Neuron (in vitro differentiated cells): ENCODE measurements around the gene CNGA2.

Experiments
- H2AFZ ChIP-seq: one replicate; pipeline ENCODE4 v1.6.1; 2013; ENCODE audit warnings: low read depth, mild to moderate bottlenecking, inconsistent platforms, low read length, moderate library complexity
- H3K27me3 ChIP-seq: one replicate; pipeline ENCODE4 v1.6.1; 2013; ENCODE audit warnings: low read length; ENCODE audit not compliant: insufficient read depth
- H3K36me3 ChIP-seq: one replicate; pipeline ENCODE4 v1.6.1; 2013; ENCODE audit warnings: low read length; ENCODE audit not compliant: insufficient read depth
- H3K4me1 ChIP-seq: one replicate; pipeline ENCODE4 v1.6.1; 2013; ENCODE audit warnings: low read length; ENCODE audit not compliant: insufficient read depth
- H3K4me3 ChIP-seq: 2 replicates; pipeline ENCODE4 v1.5.1; 2013; ENCODE audit warnings: mild to moderate bottlenecking, low read length, moderate library complexity
- H3K9me3 ChIP-seq: one replicate; pipeline ENCODE4 v1.6.1; 2013; ENCODE audit warnings: low read length

The CNGA2 gene

DNA sequence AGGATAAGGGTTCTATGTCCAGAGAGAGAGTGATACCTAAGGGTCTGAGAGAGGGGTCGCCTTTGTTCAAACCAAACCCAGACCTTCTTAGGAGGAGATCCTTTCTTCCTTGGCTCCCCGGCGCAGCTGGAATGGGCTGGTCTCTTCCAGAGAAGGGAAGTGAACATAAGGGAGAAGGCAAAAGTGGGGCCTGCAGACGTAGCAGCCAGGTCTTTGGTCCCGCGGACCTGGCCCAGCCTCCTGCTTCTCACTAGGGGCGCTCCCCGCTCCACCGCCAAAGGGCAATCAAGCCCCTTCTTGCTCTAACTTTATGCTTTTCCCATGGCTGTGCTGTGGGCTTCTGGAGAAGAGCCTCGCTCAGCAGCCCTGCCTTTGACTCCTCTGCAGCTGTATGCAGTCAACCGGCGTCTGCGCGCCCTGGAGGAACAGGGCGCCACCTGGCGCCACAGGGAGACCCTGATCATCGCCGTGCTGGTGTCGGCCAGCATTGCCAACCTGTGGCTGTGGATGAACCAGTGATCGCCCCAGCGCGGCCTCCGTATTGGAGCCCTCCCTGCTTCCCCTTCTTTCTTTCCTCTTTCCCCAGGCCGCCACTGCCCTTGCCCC, 12.2 kb upstream of the CNGA2 start:
- Histone ChIP-seq H3K4me3 (no peak overlapping the region), H2AFZ (no peak overlapping the region), H3K27me3 (no peaks in the 10 kb centered on the region), H3K36me3 (no peaks in the 10 kb centered on the region), H3K9me3 (no peaks in the 10 kb centered on the region), H3K4me1 (no peaks in the 10 kb centered on the region)

DNA sequence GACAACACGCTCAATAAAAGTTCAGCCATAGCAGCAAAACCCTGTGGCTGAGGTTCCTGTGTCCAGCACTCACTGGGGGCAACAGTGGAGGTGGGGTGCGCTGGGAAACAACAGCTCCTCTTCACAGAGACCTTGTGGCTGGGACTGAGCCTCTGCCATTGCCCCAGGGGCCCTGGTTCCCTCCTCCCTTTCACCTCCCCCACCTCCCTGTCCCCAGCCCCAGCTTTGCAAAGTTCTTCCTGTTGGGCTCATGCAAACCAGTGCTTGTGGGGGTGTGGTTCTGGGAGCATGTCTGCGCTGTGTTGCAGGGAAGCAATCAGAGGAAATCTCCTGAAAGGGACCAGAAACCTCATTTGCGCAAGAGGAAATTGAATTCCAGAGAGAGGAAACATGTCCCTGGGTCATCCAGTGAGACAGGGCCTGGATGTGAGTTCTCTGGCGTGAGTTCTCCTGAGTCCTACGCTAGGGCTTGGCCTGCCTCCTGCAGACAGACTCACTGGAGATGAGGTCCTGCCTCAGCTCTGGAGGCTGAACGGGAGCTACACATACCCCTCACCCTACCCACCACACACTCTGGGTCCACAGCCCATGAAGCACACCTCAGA, 11.3 kb upstream of the CNGA2 start:
- Histone ChIP-seq H3K9me3 (no peaks in the 10 kb centered on the region), H3K4me1 (no peaks in the 10 kb centered on the region), H2AFZ (no peak overlapping the region), H3K27me3 (no peaks in the 10 kb centered on the region), H3K36me3 (no peaks in the 10 kb centered on the region), H3K4me3 (no peak overlapping the region)

DNA sequence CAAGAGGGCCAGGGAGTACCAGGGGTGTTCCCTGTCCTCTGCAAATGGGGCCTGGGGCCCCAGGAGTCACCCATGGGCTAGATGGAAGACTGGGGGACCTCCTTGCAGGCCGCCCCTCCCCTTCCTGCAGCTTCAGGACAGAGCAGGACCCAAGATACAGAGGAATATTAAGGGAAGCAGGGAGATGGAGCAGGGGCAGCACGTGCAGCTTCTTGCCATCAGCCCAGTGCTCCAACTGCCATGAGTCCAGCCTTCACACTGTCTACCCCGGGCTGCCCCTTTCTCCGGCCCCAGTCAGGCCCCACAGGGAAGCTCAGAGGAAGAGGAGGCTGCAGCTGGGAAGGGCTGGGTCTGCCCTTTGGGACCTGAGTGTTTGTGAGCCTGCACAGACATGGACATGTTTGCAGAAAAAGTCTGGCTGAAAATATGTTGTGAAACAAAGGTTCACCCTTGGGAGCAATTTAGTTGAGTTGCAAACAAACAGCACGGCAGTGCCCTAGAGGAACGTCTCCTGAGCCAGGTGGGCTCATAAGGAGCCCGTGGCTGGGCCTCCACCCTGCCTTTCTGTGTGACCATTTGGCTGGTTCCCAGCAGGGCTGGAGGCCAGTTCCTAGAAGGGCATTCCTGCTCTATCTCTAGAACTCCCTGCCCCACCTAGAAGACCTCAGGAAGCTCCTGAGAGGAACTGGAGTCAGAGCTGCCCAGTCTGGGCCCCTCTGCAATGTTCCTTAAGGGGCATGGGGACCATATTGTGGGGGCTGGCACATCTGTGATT, 9.8 kb upstream of the CNGA2 start:
- H2AFZ ChIP-seq, result no peak overlapping the region
- no peaks in the 10 kb centered on the region for H3K27me3 ChIP-seq
- no peaks in the 10 kb centered on the region for H3K36me3 ChIP-seq
- H3K4me3 ChIP-seq, result no peak overlapping the region
- no peaks in the 10 kb centered on the region for H3K4me1 ChIP-seq
- no peaks in the 10 kb centered on the region for H3K9me3 ChIP-seq

DNA sequence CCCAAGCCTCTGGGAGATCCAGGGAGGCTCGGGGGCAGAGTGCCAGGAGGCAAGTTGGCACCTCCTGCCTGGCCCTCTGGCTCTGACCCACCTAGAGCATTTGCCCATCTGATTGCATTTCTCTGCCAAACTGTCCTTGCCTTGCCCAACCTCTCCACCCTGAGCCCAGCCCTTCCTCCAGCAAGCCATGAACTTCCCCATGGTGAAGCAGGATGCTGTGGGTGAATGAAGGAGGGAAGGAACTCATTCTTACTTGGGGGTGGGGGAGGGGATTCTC, 9.3 kb upstream of the CNGA2 start:
- Histone ChIP-seq H3K27me3 (no peaks in the 10 kb centered on the region), H3K36me3 (no peaks in the 10 kb centered on the region), H2AFZ (no peak overlapping the region), H3K4me3 (no peak overlapping the region), H3K4me1 (no peaks in the 10 kb centered on the region), H3K9me3 (no peaks in the 10 kb centered on the region)

DNA sequence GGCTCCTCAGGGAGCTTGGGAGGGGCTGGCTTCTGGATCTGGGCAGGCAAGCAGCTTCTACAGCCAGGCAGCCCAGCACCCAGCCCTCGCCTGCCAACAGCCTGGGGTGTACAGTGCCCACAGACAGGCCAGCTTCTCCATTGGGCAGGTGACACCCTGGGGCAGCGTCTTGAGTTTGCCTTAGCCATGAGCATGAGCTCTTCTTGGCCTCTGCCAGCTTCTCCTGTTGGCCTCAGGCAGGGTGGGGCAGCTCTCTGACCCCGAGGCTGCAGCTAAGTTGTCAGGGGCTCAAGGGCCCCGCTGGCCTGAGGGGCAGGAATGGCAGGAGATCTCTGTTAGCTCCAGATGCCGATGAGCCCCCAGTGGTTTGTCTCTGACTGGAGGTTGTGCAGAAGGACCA, 7.8 kb upstream of the CNGA2 start:
- Histone ChIP-seq H3K4me1 (no peaks in the 10 kb centered on the region), H3K27me3 (no peaks in the 10 kb centered on the region), H3K36me3 (no peaks in the 10 kb centered on the region), H3K4me3 (no peak overlapping the region), H2AFZ (no peak overlapping the region), H3K9me3 (no peaks in the 10 kb centered on the region)

DNA sequence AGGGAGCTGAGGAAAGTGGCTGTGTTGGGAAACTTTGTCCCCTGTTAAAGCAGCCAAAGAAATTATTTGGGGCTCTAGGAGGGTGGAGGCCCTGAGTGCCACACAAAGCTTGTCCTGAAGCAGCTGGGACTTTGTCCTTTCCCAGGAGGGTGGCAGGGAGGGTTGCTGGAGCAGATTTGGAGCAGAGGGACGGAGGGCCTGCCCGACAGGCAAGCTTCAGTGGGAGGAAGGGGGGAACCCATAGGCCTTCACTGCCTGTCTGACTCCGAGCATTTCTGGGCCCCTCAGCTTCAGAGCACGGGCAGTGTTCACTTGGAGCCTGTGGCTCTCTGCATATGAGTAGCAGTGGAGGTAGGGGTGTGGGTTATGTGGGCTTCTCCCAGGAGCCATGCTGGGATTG, 7.2 kb upstream of the CNGA2 start:
- no peaks in the 10 kb centered on the region for H3K36me3 ChIP-seq
- H3K9me3 ChIP-seq, result no peaks in the 10 kb centered on the region
- H3K27me3 ChIP-seq, result no peaks in the 10 kb centered on the region
- H2AFZ ChIP-seq, result no peak overlapping the region
- no peaks in the 10 kb centered on the region for H3K4me1 ChIP-seq
- H3K4me3 ChIP-seq, result no peak overlapping the region

DNA sequence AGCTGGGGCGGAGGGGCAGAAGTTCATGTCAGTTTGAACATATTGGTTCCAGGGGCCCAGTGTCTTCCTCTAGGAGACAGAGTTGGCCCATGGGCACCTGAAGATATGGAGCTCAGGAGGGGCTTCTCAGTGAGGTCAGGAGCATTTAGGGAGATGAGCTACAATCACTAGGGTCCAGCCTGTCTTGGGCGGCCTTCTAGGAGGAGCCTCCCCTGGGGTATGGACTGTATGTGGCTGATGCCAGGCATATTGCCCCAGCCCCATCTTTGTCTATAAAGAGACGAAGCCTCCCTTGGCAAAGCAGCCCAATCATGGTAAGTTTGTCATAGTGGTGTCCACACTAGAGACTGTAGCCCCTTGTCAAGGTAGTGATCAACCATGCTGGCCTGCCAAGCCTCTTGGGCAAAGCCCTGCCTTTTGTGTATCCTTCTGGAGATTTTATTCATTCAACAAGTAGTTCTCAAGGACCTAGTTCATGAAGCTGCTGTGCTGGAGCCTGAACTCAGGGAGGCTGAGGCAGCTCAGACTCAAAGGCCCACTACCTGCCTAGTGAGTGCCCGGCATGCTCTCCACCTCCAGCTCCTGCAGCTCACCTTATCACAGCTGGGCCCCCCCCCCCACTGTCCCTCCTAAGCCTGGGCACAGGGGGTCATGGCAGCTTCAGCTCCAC, 5.4 kb upstream of the CNGA2 start:
- no peaks in the 10 kb centered on the region for H3K27me3 ChIP-seq
- H2AFZ ChIP-seq, result no peak overlapping the region
- no peaks in the 10 kb centered on the region for H3K4me1 ChIP-seq
- H3K4me3 ChIP-seq, result no peak overlapping the region
- no peaks in the 10 kb centered on the region for H3K9me3 ChIP-seq
- H3K36me3 ChIP-seq, result no peaks in the 10 kb centered on the region

DNA sequence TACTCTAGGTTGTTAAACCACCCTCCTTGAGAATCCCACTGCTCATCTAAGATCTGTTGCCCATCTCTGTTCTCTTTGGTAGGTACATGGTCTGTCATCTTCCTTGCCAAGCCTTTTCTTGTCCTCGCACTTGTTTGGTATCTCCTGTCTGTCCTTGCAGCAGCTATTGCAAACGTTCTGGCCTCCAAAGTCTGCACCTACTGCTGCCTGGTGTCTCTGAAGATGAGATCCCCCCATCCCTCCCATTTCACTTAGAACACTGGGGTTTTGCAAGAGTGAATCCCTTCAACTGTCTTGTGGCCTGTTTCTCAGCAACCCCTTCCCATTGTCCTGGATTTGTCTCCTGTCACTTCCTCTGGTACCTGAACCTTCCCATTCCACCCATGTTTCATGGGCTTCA, 673 bp downstream of the CNGA2 start:
- Histone ChIP-seq H2AFZ (no peak overlapping the region), H3K4me1 (no peaks in the 10 kb centered on the region), H3K27me3 (peaks cover 8% of the 10 kb centered on the region), H3K4me3 (no peak overlapping the region), H3K9me3 (no peaks in the 10 kb centered on the region), H3K36me3 (no peaks in the 10 kb centered on the region)

DNA sequence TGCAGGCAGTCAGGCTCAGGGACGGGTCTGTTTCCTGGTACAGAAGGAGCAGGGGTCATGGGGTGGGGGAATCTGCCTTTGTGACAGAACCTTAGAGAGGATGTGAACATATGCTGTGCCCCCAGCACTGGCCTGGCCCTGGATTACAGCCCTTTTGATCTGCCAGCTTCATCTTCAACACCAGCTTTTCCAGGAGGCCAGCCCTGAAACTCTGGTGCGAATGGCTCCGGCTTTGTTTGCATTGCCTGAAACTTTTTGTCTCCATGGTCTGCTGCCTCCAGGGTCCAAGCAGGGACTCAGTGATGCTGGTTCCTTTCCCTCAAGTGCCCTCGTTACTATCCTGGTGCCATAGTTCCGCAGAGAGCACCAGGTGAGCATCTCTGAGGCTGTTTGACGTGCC, 2.1 kb downstream of the CNGA2 start:
- no peaks in the 10 kb centered on the region for H3K9me3 ChIP-seq
- H3K36me3 ChIP-seq, result no peaks in the 10 kb centered on the region
- H3K4me3 ChIP-seq, result no peak overlapping the region
- no peaks in the 10 kb centered on the region for H3K4me1 ChIP-seq
- H3K27me3 ChIP-seq, result peaks cover 8% of the 10 kb centered on the region
- H2AFZ ChIP-seq, result no peak overlapping the region

DNA sequence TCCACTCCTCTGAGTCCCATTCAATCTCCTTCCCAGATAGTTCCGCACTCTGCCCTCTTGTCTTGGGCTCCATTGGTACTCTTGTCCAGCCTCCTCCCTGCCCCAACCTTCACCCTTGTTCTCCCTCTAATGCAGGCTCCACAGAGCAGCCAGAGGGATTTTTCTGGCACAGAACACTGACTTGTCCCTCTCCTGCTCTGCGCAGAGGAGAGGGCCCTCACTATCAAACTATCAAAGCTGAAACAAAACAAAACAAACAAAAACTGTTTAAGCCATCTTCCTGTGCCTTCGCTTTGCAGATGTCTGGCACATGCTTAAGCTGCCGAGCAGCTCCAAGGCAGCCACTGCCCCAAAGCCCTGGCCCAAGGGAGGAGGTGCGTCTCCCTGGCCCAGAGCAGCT, 2.9 kb downstream of the CNGA2 start:
- no peak overlapping the region for H2AFZ ChIP-seq
- H3K4me1 ChIP-seq, result no peaks in the 10 kb centered on the region
- H3K36me3 ChIP-seq, result no peaks in the 10 kb centered on the region
- H3K27me3 ChIP-seq, result peaks cover 8% of the 10 kb centered on the region
- no peak overlapping the region for H3K4me3 ChIP-seq
- no peaks in the 10 kb centered on the region for H3K9me3 ChIP-seq

DNA sequence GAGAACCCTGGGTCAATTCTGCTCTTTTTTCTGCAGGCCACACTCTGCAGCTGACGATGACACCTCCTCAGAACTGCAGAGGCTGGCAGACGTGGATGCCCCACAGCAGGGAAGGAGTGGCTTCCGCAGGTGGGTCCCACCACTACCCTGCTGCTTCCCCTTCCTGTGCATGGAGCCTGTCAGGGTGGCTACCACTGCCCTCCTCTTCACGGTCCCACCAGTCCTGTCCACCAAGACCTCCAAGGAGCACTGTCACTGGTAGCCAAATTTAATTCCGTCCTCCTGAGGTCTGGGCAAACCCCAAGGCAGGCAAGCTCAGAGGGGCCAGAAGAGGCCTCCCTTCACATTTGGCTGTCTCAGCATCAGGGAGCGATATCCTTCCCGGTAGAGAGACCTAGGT, 4.2 kb downstream of the CNGA2 start:
- Histone ChIP-seq H3K4me1 (no peaks in the 10 kb centered on the region), H3K36me3 (no peaks in the 10 kb centered on the region), H3K4me3 (no peak overlapping the region), H3K27me3 (peaks cover 8% of the 10 kb centered on the region), H2AFZ (no peak overlapping the region), H3K9me3 (no peaks in the 10 kb centered on the region)

DNA sequence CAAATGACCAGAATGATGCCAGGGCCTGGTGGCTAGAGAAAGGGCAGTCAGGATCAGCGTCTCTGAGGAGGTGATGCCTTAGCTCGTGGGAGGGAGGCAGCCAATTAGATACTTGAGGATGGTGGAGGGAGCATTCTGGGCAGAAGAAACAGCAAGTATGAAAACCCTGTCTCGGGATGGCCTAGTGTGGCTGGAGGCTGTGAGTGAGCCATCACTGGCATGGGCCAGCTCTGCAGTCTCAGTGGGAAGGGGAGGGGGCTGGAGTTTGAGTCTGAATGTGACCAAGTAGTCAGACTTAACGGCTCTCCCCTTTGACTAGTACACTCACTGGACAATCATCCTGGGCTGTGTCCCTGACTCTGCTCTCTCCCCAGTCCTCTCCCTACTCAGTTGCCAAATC, 7.1 kb downstream of the CNGA2 start:
- Histone ChIP-seq H3K9me3 (no peaks in the 10 kb centered on the region), H3K27me3 (peaks cover 4% of the 10 kb centered on the region), H3K4me3 (no peak overlapping the region), H3K36me3 (no peaks in the 10 kb centered on the region), H3K4me1 (no peaks in the 10 kb centered on the region), H2AFZ (no peak overlapping the region)

DNA sequence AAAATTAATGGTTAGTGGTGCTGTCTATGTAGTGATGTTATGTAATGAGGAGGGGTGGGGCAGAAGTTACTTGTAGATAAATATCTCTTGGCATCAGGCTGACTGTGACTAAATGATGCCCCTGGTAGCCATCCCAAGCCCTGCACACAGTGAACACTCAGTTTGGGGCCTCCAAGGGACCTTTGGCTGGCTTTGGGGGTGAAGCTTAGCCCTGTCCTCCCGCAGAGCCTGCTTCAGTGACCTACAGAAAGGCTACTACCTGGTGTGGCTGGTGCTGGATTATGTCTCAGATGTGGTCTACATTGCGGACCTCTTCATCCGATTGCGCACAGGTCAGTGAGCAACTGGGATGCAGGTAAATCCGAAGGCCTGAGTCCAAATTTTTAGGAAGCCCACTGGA, 7.8 kb downstream of the CNGA2 start:
- H3K9me3 ChIP-seq, result no peaks in the 10 kb centered on the region
- H3K4me3 ChIP-seq, result no peak overlapping the region
- no peak overlapping the region for H2AFZ ChIP-seq
- H3K4me1 ChIP-seq, result no peaks in the 10 kb centered on the region
- H3K27me3 ChIP-seq, result peaks cover 5% of the 10 kb centered on the region
- H3K36me3 ChIP-seq, result no peaks in the 10 kb centered on the region
